ENCODE results near the gene GOLT1A.

GRCh38 chr1:204227996-204228785, 14.4 kb upstream of the GOLT1A start:
- TF ChIP-seq MXI1 (conservative IDR thresholded peaks at IDR 0.05; ENCODE audit: poor library complexity, severe bottlenecking) (no peak), EP300 (conservative IDR thresholded peaks at IDR 0.05; ENCODE audit: poor library complexity, severe bottlenecking) (no peak), EZH2 (IDR thresholded peaks at IDR 0.05; ENCODE audit: borderline replicate concordance, insufficient read depth, low read length, poor library complexity, severe bottlenecking) (no peak)
- TF ChIP-seq, protein P1, sequence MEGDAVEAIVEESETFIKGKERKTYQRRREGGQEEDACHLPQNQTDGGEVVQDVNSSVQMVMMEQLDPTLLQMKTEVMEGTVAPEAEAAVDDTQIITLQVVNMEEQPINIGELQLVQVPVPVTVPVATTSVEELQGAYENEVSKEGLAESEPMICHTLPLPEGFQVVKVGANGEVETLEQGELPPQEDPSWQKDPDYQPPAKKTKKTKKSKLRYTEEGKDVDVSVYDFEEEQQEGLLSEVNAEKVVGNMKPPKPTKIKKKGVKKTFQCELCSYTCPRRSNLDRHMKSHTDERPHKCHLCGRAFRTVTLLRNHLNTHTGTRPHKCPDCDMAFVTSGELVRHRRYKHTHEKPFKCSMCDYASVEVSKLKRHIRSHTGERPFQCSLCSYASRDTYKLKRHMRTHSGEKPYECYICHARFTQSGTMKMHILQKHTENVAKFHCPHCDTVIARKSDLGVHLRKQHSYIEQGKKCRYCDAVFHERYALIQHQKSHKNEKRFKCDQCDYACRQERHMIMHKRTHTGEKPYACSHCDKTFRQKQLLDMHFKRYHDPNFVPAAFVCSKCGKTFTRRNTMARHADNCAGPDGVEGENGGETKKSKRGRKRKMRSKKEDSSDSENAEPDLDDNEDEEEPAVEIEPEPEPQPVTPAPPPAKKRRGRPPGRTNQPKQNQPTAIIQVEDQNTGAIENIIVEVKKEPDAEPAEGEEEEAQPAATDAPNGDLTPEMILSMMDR (IDR thresholded peaks at IDR 0.05; ENCODE audit: poor library complexity, severe bottlenecking) = no peak
- TF ChIP-seq, protein P2, sequence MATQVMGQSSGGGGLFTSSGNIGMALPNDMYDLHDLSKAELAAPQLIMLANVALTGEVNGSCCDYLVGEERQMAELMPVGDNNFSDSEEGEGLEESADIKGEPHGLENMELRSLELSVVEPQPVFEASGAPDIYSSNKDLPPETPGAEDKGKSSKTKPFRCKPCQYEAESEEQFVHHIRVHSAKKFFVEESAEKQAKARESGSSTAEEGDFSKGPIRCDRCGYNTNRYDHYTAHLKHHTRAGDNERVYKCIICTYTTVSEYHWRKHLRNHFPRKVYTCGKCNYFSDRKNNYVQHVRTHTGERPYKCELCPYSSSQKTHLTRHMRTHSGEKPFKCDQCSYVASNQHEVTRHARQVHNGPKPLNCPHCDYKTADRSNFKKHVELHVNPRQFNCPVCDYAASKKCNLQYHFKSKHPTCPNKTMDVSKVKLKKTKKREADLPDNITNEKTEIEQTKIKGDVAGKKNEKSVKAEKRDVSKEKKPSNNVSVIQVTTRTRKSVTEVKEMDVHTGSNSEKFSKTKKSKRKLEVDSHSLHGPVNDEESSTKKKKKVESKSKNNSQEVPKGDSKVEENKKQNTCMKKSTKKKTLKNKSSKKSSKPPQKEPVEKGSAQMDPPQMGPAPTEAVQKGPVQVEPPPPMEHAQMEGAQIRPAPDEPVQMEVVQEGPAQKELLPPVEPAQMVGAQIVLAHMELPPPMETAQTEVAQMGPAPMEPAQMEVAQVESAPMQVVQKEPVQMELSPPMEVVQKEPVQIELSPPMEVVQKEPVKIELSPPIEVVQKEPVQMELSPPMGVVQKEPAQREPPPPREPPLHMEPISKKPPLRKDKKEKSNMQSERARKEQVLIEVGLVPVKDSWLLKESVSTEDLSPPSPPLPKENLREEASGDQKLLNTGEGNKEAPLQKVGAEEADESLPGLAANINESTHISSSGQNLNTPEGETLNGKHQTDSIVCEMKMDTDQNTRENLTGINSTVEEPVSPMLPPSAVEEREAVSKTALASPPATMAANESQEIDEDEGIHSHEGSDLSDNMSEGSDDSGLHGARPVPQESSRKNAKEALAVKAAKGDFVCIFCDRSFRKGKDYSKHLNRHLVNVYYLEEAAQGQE (IDR thresholded peaks at IDR 0.05; ENCODE audit: borderline replicate concordance) = no peak

All from neural cell (in vitro differentiated cells).